Measurements from ENCODE around the gene PGRMC2.
"Not testable (repeated sequence)": the region's sequence is repeated elsewhere in the genome, so short reads cannot be mapped to it uniquely, and the experiment has no call there.

Gene PGRMC2

DNA sequence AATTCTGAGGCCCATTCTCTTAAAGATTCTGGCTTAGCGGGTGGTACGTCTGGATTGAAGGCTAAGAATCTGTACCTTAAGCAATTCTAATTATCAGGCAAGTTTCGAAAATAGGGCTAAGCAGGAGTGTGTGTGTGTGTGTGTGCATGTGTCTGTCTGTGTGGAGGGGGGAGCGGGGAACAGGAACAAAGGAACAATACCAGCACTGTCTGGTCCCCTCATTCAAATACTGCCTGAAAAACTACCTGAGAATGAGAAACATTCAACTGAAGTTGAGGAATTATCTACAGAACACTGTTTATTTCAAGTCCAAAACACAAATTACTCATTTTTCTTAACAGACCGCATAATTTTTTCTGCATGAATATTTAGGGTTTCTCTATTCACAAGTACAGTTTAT lies 18.6 kb downstream of the PGRMC2 start:
- Histone ChIP-seq H3K27me3 (ENCODE audit: insufficient read depth, insufficient read length) (no peaks in the 10 kb centered on the region), H3K9me3 (ENCODE audit: insufficient read depth, low read length) (peaks cover 17% of the 10 kb centered on the region; the same call in 1 of the 2 replicates), H3K36me3 (ENCODE audit: insufficient read depth, insufficient read length, low read length) (peaks cover 37% of the 10 kb centered on the region), H3K4me3 (ENCODE audit: insufficient read length, low read depth) (no peak overlapping the region), H3K4me1 (ENCODE audit: insufficient read depth, insufficient read length) (no peaks in the 10 kb centered on the region), H3K9ac (ENCODE audit: insufficient read length, low read depth) (no peak overlapping the region)
- DNase-seq (ENCODE audit: low read depth, low spot score): no peak
- TF ChIP-seq ZNF274 (IDR thresholded peaks at IDR 0.05; ENCODE audit: low read depth, low read length) (no peak), YY1 (IDR thresholded peaks at IDR 0.05; ENCODE audit: insufficient read depth, insufficient read length) (no peak), SUZ12 (IDR thresholded peaks at IDR 0.05; ENCODE audit: extremely low read depth, insufficient read depth, insufficient read length) (no peak)

DNA sequence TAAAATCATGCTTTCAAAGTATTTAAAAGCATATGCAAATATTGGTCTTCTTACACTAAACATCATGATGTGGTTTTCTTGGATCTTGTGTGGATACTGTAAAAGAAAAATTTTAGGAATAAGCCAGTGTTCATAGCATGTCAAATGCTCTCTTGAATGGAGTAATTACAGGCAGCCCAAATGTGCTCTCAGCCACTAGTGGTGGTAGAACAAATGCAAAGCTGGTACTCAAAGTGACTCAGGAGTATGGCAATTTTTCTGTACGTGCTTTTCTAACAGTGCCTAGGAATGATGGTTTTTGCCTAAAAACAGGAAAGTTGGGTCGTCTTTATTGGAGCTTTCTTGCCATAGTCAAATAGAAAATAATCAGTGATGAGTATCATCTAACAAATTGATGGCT lies 19.9 kb downstream of the PGRMC2 start:
- Histone ChIP-seq H3K36me3 (ENCODE audit: insufficient read depth, insufficient read length, low read length) (peaks cover 31% of the 10 kb centered on the region), H3K9ac (ENCODE audit: insufficient read length, low read depth) (no peak overlapping the region), H3K9me3 (ENCODE audit: insufficient read depth, low read length) (peaks cover 17% of the 10 kb centered on the region; the same call in 1 of the 2 replicates), H3K27me3 (ENCODE audit: insufficient read depth, insufficient read length) (no peaks in the 10 kb centered on the region), H3K4me1 (ENCODE audit: insufficient read depth, insufficient read length) (no peaks in the 10 kb centered on the region), H3K4me3 (ENCODE audit: insufficient read length, low read depth) (no peak overlapping the region)
- no peak for DNase-seq (ENCODE audit: low read depth, low spot score)
- no peak for TF ChIP-seq SUZ12 (IDR thresholded peaks at IDR 0.05; ENCODE audit: extremely low read depth, insufficient read depth, insufficient read length)
- TF ChIP-seq ZNF274 (IDR thresholded peaks at IDR 0.05; ENCODE audit: low read depth, low read length): no peak
- no peak for TF ChIP-seq YY1 (IDR thresholded peaks at IDR 0.05; ENCODE audit: insufficient read depth, insufficient read length)

DNA sequence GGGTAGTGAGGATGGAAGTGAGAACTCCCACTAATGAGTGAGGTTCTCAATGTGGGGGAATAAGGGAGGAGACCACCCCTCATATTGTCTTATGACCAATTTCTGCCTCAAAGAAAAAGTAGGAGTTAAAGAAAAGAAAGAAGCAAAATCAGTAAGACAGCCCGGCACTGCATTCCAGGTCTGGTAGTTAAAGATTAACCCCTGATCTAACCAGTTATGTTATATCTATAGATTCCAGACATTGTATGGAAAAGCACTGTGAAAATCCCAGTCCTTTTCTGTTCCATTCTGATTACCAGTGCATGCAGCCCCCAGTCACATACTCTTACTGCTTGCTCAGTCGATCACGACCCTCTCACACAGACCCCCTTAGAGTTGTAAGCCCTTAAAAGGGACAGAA lies 20.4 kb downstream of the PGRMC2 start:
- H3K9ac ChIP-seq (ENCODE audit: insufficient read length, low read depth); H3K27me3 ChIP-seq (ENCODE audit: insufficient read depth, insufficient read length); DNase-seq (ENCODE audit: low read depth, low spot score); H3K4me3 ChIP-seq (ENCODE audit: insufficient read length, low read depth); H3K4me1 ChIP-seq (ENCODE audit: insufficient read depth, insufficient read length): not testable (repeated sequence)
- peaks cover 26% of the 10 kb centered on the region for H3K36me3 ChIP-seq (ENCODE audit: insufficient read depth, insufficient read length, low read length)
- H3K9me3 ChIP-seq (ENCODE audit: insufficient read depth, low read length): peaks cover 17% of the 10 kb centered on the region; the same call in 1 of the 2 replicates

DNA sequence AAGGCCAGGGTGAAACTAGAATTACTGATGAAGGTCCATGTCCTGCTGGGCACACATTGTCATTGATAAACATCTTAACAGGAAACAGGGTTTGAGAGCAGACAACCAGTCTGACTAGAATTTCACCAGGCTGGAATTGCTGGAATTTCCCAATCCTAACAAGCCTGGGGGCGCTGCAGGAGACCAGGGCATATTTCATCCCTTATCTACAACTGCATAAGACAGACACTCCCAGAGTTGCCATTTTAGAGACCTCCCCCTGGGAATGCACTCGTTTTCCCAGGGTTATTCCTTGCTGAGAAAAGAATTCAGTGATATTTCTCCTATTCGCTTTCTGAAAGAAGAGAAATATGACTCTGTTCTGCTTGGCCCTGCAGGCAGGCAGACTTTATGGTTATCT lies 22.1 kb downstream of the PGRMC2 start:
- H3K4me1 ChIP-seq (ENCODE audit: insufficient read depth, insufficient read length); H3K9ac ChIP-seq (ENCODE audit: insufficient read length, low read depth); DNase-seq (ENCODE audit: low read depth, low spot score); H3K27me3 ChIP-seq (ENCODE audit: insufficient read depth, insufficient read length); H3K4me3 ChIP-seq (ENCODE audit: insufficient read length, low read depth); H3K36me3 ChIP-seq (ENCODE audit: insufficient read depth, insufficient read length, low read length): not testable (repeated sequence)
- peaks cover 17% of the 10 kb centered on the region; the same call in 1 of the 2 replicates for H3K9me3 ChIP-seq (ENCODE audit: insufficient read depth, low read length)

DNA sequence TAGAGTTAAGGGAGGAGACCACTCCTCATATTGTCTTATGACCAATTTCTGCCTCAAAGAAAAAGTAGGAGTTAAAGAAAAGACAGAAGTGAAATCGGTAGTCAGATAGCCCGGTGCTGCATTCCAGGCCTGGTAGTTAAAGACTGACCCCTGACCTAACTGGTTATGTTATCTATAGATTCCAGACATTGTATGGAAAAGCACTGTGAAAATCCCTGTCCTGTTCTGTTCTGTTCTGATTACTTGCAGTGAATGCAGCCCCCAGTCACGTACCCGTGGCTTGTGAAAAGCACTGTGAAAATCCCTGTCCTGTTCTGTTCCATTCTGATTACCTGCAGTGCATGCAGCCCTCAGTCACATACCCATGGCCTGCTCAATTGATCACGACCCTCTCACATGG lies 27.7 kb downstream of the PGRMC2 start:
- not testable (repeated sequence) for DNase-seq (ENCODE audit: low read depth, low spot score); H3K36me3 ChIP-seq (ENCODE audit: insufficient read depth, insufficient read length, low read length); H3K4me1 ChIP-seq (ENCODE audit: insufficient read depth, insufficient read length); H3K9ac ChIP-seq (ENCODE audit: insufficient read length, low read depth); H3K4me3 ChIP-seq (ENCODE audit: insufficient read length, low read depth); H3K9me3 ChIP-seq (ENCODE audit: insufficient read depth, low read length); H3K27me3 ChIP-seq (ENCODE audit: insufficient read depth, insufficient read length)

DNA sequence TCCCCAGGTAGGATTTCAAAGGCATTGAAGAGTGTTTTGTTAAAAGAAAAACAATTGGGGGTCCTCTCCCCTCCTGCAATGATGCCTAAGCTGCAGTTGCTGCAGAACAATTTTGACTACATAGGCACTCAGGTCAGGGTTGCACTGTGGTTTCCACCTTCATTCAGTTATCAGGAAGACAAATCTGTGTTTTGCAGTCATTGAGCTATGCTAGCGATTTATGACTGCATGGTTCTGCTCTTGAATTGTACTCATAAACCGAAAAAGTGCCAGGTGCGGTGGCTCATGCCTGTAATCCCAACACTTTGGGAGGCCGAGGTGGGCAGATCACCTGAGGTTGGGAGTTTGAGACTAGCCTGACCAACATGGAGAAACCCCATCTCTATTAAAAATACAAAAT lies 29.4 kb downstream of the PGRMC2 start:
- H3K9ac ChIP-seq (ENCODE audit: insufficient read length, low read depth); H3K36me3 ChIP-seq (ENCODE audit: insufficient read depth, insufficient read length, low read length); H3K27me3 ChIP-seq (ENCODE audit: insufficient read depth, insufficient read length); H3K4me3 ChIP-seq (ENCODE audit: insufficient read length, low read depth); H3K9me3 ChIP-seq (ENCODE audit: insufficient read depth, low read length); H3K4me1 ChIP-seq (ENCODE audit: insufficient read depth, insufficient read length); DNase-seq (ENCODE audit: low read depth, low spot score): not testable (repeated sequence)

DNA sequence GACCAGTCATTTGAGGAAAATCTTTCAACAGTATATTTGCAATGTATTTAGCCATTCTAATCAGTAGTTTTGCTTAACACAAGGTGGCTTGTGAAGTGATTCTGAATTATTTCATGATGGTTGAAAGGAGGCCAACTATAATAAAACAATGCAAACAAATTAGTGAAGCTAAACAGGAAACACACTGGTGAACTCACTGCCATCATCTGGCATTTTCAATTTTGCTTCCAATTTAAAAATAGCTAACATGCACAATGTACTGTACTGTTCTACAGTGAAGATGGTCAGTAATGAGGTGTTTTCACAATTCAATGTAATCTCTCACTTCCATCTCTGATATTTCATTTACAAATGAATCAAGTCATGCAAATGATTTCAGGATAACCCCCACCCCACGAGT lies 31.1 kb downstream of the PGRMC2 start:
- peaks cover 12% of the 10 kb centered on the region; the same call in 1 of the 2 replicates for H3K9me3 ChIP-seq (ENCODE audit: insufficient read depth, low read length)
- no peaks in the 10 kb centered on the region for H3K36me3 ChIP-seq (ENCODE audit: insufficient read depth, insufficient read length, low read length)
- no peak overlapping the region for H3K4me3 ChIP-seq (ENCODE audit: insufficient read length, low read depth)
- no peaks in the 10 kb centered on the region for H3K27me3 ChIP-seq (ENCODE audit: insufficient read depth, insufficient read length)
- no peak overlapping the region for H3K9ac ChIP-seq (ENCODE audit: insufficient read length, low read depth)
- H3K4me1 ChIP-seq (ENCODE audit: insufficient read depth, insufficient read length): no peaks in the 10 kb centered on the region
- no peak for DNase-seq (ENCODE audit: low read depth, low spot score)
- no peak for TF ChIP-seq SUZ12 (IDR thresholded peaks at IDR 0.05; ENCODE audit: extremely low read depth, insufficient read depth, insufficient read length)
- TF ChIP-seq YY1 (IDR thresholded peaks at IDR 0.05; ENCODE audit: insufficient read depth, insufficient read length): no peak
- TF ChIP-seq ZNF274 (IDR thresholded peaks at IDR 0.05; ENCODE audit: low read depth, low read length): no peak

DNA sequence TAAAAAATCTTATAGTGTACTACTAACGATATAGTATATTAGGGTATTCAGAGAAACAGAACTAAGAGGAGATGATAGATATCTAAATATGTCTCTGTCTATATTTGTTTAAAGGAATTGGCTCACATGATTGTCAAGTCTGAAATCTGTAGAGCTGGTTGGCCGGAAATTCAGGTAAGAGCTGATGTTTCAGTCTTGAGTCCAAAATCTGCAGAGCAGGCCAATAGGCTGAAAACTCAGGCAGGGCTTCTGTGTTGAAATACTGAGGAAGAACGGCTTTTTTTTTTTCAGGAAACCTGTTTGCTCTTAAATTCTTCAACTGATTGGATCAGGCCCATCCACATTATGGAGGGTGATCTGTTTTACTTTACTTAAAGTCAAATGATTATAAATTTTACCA lies 31.7 kb downstream of the PGRMC2 start:
- Histone ChIP-seq H3K4me3 (ENCODE audit: insufficient read length, low read depth) (no peak overlapping the region), H3K9ac (ENCODE audit: insufficient read length, low read depth) (no peak overlapping the region), H3K27me3 (ENCODE audit: insufficient read depth, insufficient read length) (no peaks in the 10 kb centered on the region), H3K9me3 (ENCODE audit: insufficient read depth, low read length) (peaks cover 17% of the 10 kb centered on the region), H3K36me3 (ENCODE audit: insufficient read depth, insufficient read length, low read length) (no peaks in the 10 kb centered on the region), H3K4me1 (ENCODE audit: insufficient read depth, insufficient read length) (no peaks in the 10 kb centered on the region)
- DNase-seq (ENCODE audit: low read depth, low spot score): no peak
- no peak for TF ChIP-seq SUZ12 (IDR thresholded peaks at IDR 0.05; ENCODE audit: extremely low read depth, insufficient read depth, insufficient read length)
- no peak for TF ChIP-seq YY1 (IDR thresholded peaks at IDR 0.05; ENCODE audit: insufficient read depth, insufficient read length)
- no peak for TF ChIP-seq ZNF274 (IDR thresholded peaks at IDR 0.05; ENCODE audit: low read depth, low read length)

All from NT2/D1 (cell line).